Measurements from ENCODE around the gene GTSE1. TPM values are rescaled to one million over a fixed set of nuclear protein-coding genes. Genes with fewer than 3 reads are reported as not detected.

GTSE1 gene
- total RNA-seq, 1 experiment from 2014 or later = 46.1 TPM

DNA sequence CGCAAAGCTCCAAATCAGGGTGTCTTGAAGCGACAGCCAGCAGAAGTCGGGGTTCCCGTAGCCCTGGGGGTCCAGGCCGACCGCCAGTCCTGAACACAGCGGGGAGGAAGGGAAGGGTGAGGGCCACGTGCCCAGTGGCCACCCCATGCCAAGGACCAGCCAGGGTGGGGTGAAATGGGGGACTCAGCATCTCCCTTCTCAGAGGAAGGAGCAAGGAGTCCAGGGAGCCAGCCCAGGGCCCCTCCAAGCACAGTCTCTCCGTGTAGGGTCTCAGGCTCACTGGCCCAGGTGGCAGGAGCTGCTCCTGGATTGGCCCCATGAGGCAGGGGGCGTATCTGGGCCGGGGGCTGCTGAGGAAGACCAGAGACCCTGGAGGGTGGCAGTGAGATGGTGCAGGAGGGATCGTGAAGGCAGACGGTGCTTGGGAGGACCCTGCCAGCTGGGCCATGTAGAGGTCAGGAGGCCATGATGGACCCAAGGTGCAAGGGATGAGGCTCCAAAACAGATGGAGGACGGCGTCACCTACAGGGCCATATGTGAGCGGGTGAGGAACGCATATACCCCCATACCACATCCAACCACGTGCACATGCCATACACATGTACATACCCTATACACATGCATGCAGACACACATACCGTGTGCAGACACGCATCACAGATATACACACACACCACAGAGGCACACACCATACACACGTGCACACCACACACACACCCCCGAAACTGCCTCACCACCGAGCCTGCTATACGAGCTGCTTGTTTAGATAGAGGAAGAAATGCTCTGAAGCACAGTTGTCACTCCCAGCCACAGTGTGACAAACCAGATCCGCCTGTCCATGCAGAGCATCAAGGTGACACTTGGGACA, 73.3 kb downstream of the GTSE1 start:
- H3K4me2 ChIP-seq (ENCODE audit: low read length) = no peak overlapping the region
- ChIA-PET RAD21 (ENCODE audit: low non-redundant PET in 1 of 2, low total read pairs in 2 of 2, uncharacterized antibody in 2 of 2, unreplicated experiment in 2 of 2) (no interaction called here), CTCF (interaction anchor here (4.1 kb wide), 1 partner anchor 171 kb away, joined by 146 read pairs; the partner anchor contains the start of gene CELSR1), POLR2A (no interaction called here)
- H3K27ac ChIP-seq (ENCODE audit: low read depth, low read length) = no peak overlapping the region
- no peak overlapping the region for H3K9ac ChIP-seq (ENCODE audit: low read length)
- ATAC-seq = no peak
- intact Hi-C loops (cut with micrococcal nuclease) = no loop called here
- H3K79me2 ChIP-seq (ENCODE audit: insufficient read depth, low read length) = no peaks in the 10 kb centered on the region
- H3K9me2 ChIP-seq (ENCODE audit: insufficient read depth) = no peaks in the 10 kb centered on the region
- H3K27me3 ChIP-seq (ENCODE audit: insufficient read depth, low read length) = no peaks in the 10 kb centered on the region
- no peaks in the 10 kb centered on the region for H3K36me3 ChIP-seq (ENCODE audit: control insufficient read depth in 1 of 2, insufficient read depth in 2 of 2, low read length in 2 of 2)
- no peak for DNase-seq (ENCODE audit: low read depth, low spot score)
- H3K4me1 ChIP-seq (ENCODE audit: control insufficient read depth in 1 of 2, insufficient read depth in 2 of 2, low read length in 2 of 2) = peaks cover 4 to 18% of the 10 kb centered on the region in 2 experiments; a peak in 3 of 4 replicates
- no peak for TF ChIP-seq ELF1 (IDR thresholded peaks at IDR 0.05; ENCODE audit: borderline replicate concordance, low read depth)
- no peak for TF ChIP-seq CEBPB (IDR thresholded peaks at IDR 0.05; ENCODE audit: low read depth)
- TF ChIP-seq, protein P1, sequence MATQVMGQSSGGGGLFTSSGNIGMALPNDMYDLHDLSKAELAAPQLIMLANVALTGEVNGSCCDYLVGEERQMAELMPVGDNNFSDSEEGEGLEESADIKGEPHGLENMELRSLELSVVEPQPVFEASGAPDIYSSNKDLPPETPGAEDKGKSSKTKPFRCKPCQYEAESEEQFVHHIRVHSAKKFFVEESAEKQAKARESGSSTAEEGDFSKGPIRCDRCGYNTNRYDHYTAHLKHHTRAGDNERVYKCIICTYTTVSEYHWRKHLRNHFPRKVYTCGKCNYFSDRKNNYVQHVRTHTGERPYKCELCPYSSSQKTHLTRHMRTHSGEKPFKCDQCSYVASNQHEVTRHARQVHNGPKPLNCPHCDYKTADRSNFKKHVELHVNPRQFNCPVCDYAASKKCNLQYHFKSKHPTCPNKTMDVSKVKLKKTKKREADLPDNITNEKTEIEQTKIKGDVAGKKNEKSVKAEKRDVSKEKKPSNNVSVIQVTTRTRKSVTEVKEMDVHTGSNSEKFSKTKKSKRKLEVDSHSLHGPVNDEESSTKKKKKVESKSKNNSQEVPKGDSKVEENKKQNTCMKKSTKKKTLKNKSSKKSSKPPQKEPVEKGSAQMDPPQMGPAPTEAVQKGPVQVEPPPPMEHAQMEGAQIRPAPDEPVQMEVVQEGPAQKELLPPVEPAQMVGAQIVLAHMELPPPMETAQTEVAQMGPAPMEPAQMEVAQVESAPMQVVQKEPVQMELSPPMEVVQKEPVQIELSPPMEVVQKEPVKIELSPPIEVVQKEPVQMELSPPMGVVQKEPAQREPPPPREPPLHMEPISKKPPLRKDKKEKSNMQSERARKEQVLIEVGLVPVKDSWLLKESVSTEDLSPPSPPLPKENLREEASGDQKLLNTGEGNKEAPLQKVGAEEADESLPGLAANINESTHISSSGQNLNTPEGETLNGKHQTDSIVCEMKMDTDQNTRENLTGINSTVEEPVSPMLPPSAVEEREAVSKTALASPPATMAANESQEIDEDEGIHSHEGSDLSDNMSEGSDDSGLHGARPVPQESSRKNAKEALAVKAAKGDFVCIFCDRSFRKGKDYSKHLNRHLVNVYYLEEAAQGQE (IDR thresholded peaks at IDR 0.05; ENCODE audit: low read depth) = no peak
- TF ChIP-seq, protein P2, sequence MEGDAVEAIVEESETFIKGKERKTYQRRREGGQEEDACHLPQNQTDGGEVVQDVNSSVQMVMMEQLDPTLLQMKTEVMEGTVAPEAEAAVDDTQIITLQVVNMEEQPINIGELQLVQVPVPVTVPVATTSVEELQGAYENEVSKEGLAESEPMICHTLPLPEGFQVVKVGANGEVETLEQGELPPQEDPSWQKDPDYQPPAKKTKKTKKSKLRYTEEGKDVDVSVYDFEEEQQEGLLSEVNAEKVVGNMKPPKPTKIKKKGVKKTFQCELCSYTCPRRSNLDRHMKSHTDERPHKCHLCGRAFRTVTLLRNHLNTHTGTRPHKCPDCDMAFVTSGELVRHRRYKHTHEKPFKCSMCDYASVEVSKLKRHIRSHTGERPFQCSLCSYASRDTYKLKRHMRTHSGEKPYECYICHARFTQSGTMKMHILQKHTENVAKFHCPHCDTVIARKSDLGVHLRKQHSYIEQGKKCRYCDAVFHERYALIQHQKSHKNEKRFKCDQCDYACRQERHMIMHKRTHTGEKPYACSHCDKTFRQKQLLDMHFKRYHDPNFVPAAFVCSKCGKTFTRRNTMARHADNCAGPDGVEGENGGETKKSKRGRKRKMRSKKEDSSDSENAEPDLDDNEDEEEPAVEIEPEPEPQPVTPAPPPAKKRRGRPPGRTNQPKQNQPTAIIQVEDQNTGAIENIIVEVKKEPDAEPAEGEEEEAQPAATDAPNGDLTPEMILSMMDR (IDR thresholded peaks at IDR 0.05 in 2 of 3, conservative IDR thresholded peaks at IDR 0.05 in 1 of 3; ENCODE audit: borderline replicate concordance in 1 of 3, insufficient read depth in 1 of 3, low read depth in 2 of 3, low read length in 2 of 3) = no peak
- TF ChIP-seq SP1 (IDR thresholded peaks at IDR 0.05; ENCODE audit: low read depth) = no peak
- TF ChIP-seq EZH2phosphoT487 (IDR thresholded peaks at IDR 0.05; ENCODE audit: borderline replicate concordance) = no peak
- no peak for TF ChIP-seq YY1 (IDR thresholded peaks at IDR 0.05; ENCODE audit: extremely low read depth, insufficient replicate concordance, low read depth, low read length)
- no peak for TF ChIP-seq ZFX (IDR thresholded peaks at IDR 0.05)
- TF ChIP-seq EZH2 (IDR thresholded peaks at IDR 0.05) = no peak
- no peak for TF ChIP-seq SIN3A (IDR thresholded peaks at IDR 0.05; ENCODE audit: low read depth)
- TF ChIP-seq TCF7L2 (IDR thresholded peaks at IDR 0.05; ENCODE audit: borderline replicate concordance, extremely low read depth, insufficient read depth, insufficient read length) = no peak
- TF ChIP-seq SRF (IDR thresholded peaks at IDR 0.05; ENCODE audit: low read depth) = no peak
- TF ChIP-seq JUND (IDR thresholded peaks at IDR 0.05) = no peak
- TF ChIP-seq, protein P3, sequence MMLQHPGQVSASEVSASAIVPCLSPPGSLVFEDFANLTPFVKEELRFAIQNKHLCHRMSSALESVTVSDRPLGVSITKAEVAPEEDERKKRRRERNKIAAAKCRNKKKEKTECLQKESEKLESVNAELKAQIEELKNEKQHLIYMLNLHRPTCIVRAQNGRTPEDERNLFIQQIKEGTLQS (IDR thresholded peaks at IDR 0.05) = no peak
- H3K4me3 ChIP-seq (replicated peaks in 1 of 2; ENCODE audit: low read depth in 1 of 2, low read length in 2 of 2) = no peak overlapping the region
- no peaks in the 10 kb centered on the region for H4K20me1 ChIP-seq (ENCODE audit: insufficient read depth)
- no peaks in the 10 kb centered on the region; a peak in 1 of 4 replicates for H3K9me3 ChIP-seq (ENCODE audit: control insufficient read depth in 1 of 2, insufficient read depth in 1 of 2, low read depth in 1 of 2, low read length in 2 of 2)
- no TSS peak for BruUV-seq (replicated peaks)
- no peak overlapping the region for H2AFZ ChIP-seq (ENCODE audit: low read depth, low read length, poor library complexity, severe bottlenecking)
